Suprapubic skin (tissue), 4 donors: Measurements from ENCODE around the gene KDM7A. TPM values are rescaled to one million over a fixed set of nuclear protein-coding genes. Genes with fewer than 3 reads are reported as not detected.

Source experiments
- DNase-seq, 2 donors: peaks; one replicate each; pipeline ENCODE4 v3.0.0-alpha.2; 2019; ENCODE audit warnings: low spot score in 2 of 2
- H3K27ac ChIP-seq: fragments of 200-600 bp; sonication (generic); one replicate; pipeline ENCODE4 v1.5.1; 2019
- H3K27me3 ChIP-seq: fragments of 200-600 bp; sonication (generic); one replicate; pipeline ENCODE4 v1.5.1; 2019
- H3K36me3 ChIP-seq: fragments of 200-600 bp; sonication (generic); one replicate; pipeline ENCODE4 v1.5.1; 2019
- H3K4me1 ChIP-seq: fragments of 200-600 bp; sonication (generic); one replicate; pipeline ENCODE4 v1.5.1; 2019
- H3K4me3 ChIP-seq: fragments of 200-600 bp; sonication (generic); one replicate; pipeline ENCODE4 v1.5.1; 2019; ENCODE audit warnings: mild to moderate bottlenecking
- H3K9me3 ChIP-seq: fragments of 200-600 bp; sonication (generic); one replicate; pipeline ENCODE4 v1.5.1; 2019
- EP300 ChIP-seq: sonication (generic); formaldehyde crosslinking; IDR thresholded peaks from one replicate; pipeline ENCODE4 v1.6.1; 2017; ENCODE audit warnings: antibody characterized with exemption
- POLR2A ChIP-seq, 2 donors: fragments of 450-650 bp; IDR thresholded peaks; one replicate each; pipeline ENCODE4 v1.6.1; 2017; ENCODE audit warnings: antibody characterized with exemption in 2 of 2, mild to moderate bottlenecking in 2 of 2, moderate library complexity in 2 of 2
- POLR2AphosphoS5 ChIP-seq, 3 donors: sonication (generic); formaldehyde crosslinking; IDR thresholded peaks; one replicate each; pipeline ENCODE4 v1.6.1; 2017; ENCODE audit warnings: antibody characterized with exemption in 3 of 3
- WGBS: methylation state at CpG from one replicate; pipeline ENCODE4 v1.1.5; 2018; 5-methylcytosine and 5-hydroxymethylcytosine counted together
- total RNA-seq, 4 donors: library from RNA; depleted of rRNA; stranded (reverse); fragments of >200 nt; gene quantifications; one replicate each; pipeline ENCODE4 v1.1.0, GENCODE V29; 2016
- TF ChIP-seq, protein P1 (sequence below), 2 donors: fragments of 200-600 bp in 1 of 2; fragments of 450-650 bp in 1 of 2; sonication (generic) in 1 of 2; IDR thresholded peaks; one replicate each; pipeline ENCODE4 v1.5.1; 2016 to 2019; ENCODE audit warnings: antibody characterized with exemption in 2 of 2, mild to moderate bottlenecking in 1 of 2, moderate library complexity in 1 of 2

The KDM7A gene
- total RNA-seq, 4 donors from 2014 or later = 29.0 to 104 (median 35.1) TPM

DNA sequence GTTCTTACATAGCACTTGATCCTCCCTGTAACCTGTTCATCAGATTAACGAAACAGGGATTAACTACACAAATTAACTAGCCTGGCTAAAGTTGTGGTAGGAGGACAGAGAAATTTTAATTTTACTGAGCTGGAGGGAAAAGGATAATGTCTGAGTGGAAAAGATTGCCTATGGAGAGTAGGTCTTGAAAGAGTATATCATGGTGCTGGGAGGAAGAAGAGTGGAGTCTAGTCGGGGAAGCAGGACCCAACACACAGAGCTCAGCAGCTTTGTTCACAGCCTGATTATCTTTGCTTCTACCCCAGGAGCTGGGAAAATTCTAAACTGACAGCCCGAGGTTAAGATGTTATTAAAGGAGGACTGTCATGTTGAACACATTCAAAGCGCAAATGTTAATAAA lies 6.1 kb upstream of the KDM7A start:
- TF ChIP-seq POLR2AphosphoS5 (IDR thresholded peaks at IDR 0.05) = no peak
- TF ChIP-seq POLR2A (IDR thresholded peaks at IDR 0.05) = no peak
- TF ChIP-seq, protein P1, sequence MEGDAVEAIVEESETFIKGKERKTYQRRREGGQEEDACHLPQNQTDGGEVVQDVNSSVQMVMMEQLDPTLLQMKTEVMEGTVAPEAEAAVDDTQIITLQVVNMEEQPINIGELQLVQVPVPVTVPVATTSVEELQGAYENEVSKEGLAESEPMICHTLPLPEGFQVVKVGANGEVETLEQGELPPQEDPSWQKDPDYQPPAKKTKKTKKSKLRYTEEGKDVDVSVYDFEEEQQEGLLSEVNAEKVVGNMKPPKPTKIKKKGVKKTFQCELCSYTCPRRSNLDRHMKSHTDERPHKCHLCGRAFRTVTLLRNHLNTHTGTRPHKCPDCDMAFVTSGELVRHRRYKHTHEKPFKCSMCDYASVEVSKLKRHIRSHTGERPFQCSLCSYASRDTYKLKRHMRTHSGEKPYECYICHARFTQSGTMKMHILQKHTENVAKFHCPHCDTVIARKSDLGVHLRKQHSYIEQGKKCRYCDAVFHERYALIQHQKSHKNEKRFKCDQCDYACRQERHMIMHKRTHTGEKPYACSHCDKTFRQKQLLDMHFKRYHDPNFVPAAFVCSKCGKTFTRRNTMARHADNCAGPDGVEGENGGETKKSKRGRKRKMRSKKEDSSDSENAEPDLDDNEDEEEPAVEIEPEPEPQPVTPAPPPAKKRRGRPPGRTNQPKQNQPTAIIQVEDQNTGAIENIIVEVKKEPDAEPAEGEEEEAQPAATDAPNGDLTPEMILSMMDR (IDR thresholded peaks at IDR 0.05) = no peak
- no peak for TF ChIP-seq EP300
- no peak for DNase-seq
- H3K9me3 ChIP-seq = no peaks in the 10 kb centered on the region
- WGBS = 79% methylated on average over 4 of the region's 4 CpGs
- H3K4me3 ChIP-seq = no peak overlapping the region
- H3K4me1 ChIP-seq = peaks cover 6% of the 10 kb centered on the region
- H3K36me3 ChIP-seq = no peaks in the 10 kb centered on the region
- H3K27ac ChIP-seq = no peak overlapping the region
- H3K27me3 ChIP-seq = peaks cover 2% of the 10 kb centered on the region

DNA sequence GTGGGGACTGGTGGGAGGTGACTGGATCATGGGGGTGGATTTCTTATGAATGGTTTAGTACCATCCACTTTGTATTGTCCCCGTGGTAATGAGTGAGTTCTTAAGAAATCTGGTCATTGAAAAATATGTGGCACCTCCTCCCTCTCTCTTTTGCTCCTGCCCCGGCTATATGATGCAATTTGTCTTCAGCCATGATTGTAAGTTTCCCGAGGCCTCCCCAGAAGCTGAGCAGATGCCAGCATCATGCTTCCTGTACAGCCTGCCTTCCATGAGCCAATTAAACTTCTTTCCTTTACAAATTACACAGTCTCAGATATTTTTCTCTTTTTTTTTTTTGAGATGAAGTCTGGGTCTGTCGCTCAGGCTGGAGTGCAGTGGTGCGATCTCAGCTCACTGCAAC lies 2.6 kb upstream of the KDM7A start:
- TF ChIP-seq POLR2A (IDR thresholded peaks at IDR 0.05) (no peak), POLR2AphosphoS5 (IDR thresholded peaks at IDR 0.05) (no peak), EP300 (no peak)
- TF ChIP-seq, protein P1 (IDR thresholded peaks at IDR 0.05) = no peak
- Histone ChIP-seq H3K27ac (no peak overlapping the region), H3K4me3 (no peak overlapping the region), H3K27me3 (peaks cover 2% of the 10 kb centered on the region), H3K9me3 (no peaks in the 10 kb centered on the region), H3K4me1 (peaks cover 19% of the 10 kb centered on the region), H3K36me3 (no peaks in the 10 kb centered on the region)
- no peak for DNase-seq
- WGBS = 81% methylated on average over 5 of the region's 5 CpGs

DNA sequence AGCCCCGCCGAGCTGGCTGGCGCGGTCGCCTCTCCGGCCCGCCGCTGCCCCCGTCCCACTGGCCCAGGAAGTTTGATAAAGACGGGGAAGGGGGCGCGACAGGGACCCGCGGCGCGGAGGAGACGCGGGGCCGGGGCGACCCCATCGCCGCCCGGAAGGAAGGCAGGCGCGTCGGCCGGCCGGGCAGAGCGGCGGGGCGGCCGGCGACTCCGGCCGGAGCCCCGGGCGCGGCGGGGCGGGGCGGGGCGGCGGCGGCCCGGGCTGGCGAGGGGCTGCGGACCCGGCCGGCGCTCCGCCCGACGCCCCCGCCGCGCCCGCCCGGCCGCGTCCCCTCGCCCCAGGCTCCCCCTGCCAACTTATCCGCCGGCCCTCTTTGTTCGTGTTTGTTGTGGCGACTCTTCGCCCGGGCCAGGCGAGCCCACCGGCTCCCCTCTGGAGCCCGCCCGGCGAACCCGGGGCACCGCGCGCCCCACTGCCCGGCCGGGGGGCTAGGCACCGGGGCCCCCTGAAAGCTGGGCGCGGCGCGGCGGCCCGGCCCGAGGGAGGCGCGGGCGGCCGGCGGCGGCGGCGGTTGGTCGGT lies 571 bp downstream of the KDM7A start:
- Histone ChIP-seq H3K27ac (peak overlapping the region; percentile 98), H3K4me1 (peaks cover 22% of the 10 kb centered on the region), H3K27me3 (no peaks in the 10 kb centered on the region), H3K9me3 (no peaks in the 10 kb centered on the region), H3K4me3 (peak overlapping the region; percentile 90), H3K36me3 (no peaks in the 10 kb centered on the region)
- no CpG with 5 or more reads among the region's 95 CpGs for WGBS
- no peak for DNase-seq
- TF ChIP-seq, protein P1 (IDR thresholded peaks at IDR 0.05) = no peak
- no peak for TF ChIP-seq EP300
- TF ChIP-seq POLR2A (IDR thresholded peaks at IDR 0.05) = no peak
- no peak for TF ChIP-seq POLR2AphosphoS5 (IDR thresholded peaks at IDR 0.05)

DNA sequence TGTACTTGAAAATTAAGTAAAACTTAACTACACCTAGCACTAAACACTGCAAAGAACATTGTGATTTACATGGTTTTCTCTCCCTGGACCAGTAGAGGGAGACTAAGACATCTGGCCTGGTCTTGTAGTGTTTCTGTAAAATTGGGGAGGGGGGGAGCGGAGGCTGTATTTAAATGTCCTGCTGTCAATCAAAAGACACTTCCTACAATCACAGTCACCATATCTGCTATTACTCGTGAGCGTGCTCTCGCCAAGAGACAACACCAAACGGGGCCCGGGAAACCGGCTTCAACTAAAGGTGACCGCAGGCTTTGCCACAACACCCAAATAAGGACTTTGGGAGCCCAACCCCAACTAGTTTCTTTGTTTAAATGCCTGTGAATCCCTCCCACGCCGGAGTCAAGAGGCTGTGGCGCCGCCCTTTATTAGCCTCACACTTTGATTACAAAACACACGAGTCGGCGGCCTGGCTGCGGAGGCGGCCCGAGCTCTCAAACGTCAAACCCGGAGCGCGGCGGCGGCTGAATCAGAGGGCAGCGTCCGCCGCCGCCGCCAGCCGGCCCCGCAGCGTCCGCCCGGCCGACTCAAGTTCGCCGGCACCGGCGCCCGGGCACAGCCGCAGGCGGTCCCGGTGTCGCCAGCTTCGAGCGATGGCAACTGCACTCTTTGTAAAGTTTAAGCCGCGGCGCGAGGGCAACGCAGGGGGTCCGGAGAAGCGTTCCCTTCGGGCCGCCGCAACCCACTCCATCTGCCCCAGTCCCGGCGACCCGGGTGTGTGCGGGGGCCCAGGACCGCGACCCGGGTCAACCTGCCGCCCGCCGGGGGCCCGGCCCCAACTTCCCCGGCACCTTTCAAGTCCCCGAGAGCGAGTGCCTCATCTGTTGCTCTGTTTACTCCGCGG lies 1.3 kb downstream of the KDM7A start:
- Histone ChIP-seq H3K27me3 (no peaks in the 10 kb centered on the region), H3K4me1 (peaks cover 28% of the 10 kb centered on the region), H3K9me3 (no peaks in the 10 kb centered on the region), H3K4me3 (peak overlapping the region; percentile 90), H3K36me3 (no peaks in the 10 kb centered on the region), H3K27ac (peak overlapping the region; percentile 98)
- peak; percentile 97 to 98 for DNase-seq
- TF ChIP-seq POLR2A (IDR thresholded peaks at IDR 0.05) (peak; percentile 86 to 98), EP300 (no peak), POLR2AphosphoS5 (IDR thresholded peaks at IDR 0.05) (peak; percentile 9 to 74 (median 70))
- TF ChIP-seq, protein P1 (IDR thresholded peaks at IDR 0.05) = peak; percentile 68 to 84
- 0% methylated on average over 24 of the region's 72 CpGs for WGBS

DNA sequence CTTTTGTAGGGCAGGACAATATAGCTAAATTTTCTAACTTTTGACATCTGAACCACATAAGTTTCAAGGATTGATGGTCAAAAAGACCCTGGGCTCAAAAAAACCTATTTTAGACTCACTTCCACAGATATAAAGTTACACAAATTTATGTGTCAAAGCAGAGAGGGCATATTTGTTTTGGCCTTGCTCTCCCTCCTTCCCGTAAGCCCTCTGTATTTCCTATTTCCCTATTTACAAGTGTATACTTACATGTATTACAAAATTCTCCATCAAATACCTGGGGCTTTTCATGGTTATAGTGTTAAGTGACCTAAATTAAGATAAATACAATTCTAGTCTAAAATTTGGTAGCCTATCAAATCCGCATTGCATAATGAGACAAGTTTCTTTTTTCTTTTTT lies 2.6 kb downstream of the KDM7A start:
- 89% methylated on average over 2 of the region's 2 CpGs for WGBS
- no peaks in the 10 kb centered on the region for H3K36me3 ChIP-seq
- H3K9me3 ChIP-seq = no peaks in the 10 kb centered on the region
- H3K27ac ChIP-seq = no peak overlapping the region
- H3K27me3 ChIP-seq = no peaks in the 10 kb centered on the region
- H3K4me3 ChIP-seq = no peak overlapping the region
- no peak for DNase-seq
- TF ChIP-seq POLR2AphosphoS5 (IDR thresholded peaks at IDR 0.05) (no peak), POLR2A (IDR thresholded peaks at IDR 0.05) (no peak), EP300 (no peak)
- TF ChIP-seq, protein P1 (IDR thresholded peaks at IDR 0.05) = no peak
- H3K4me1 ChIP-seq = peaks cover 32% of the 10 kb centered on the region
